GM21737 (cell line): ENCODE measurements around the gene CORO2B.

Experiments
- ATAC-seq: cut with Tn5 transposase; IDR thresholded peaks from one replicate; pipeline ENCODE4 v1.9.1; 2021; ENCODE audit warnings: mild to moderate bottlenecking, moderate library complexity; ENCODE audit not compliant: unreplicated experiment

The CORO2B gene

GRCh38 chr15:68589783-68590710, 11.3 kb downstream of the CORO2B start:
- ATAC-seq: no peak

- no peak for ATAC-seq
These were observed 12.1 kb downstream of the CORO2B start for GRCh38 chr15:68590721-68591389.

GRCh38 chr15:68592054-68592453, 13.3 kb downstream of the CORO2B start:
- ATAC-seq: no peak

GRCh38 chr15:68592544-68592943, 13.8 kb downstream of the CORO2B start:
- ATAC-seq: no peak

GRCh38 chr15:68593341-68593740, 14.5 kb downstream of the CORO2B start:
- ATAC-seq: no peak

GRCh38 chr15:68593828-68594532, 15.2 kb downstream of the CORO2B start:
- no peak for ATAC-seq

GRCh38 chr15:68594533-68595259, 15.9 kb downstream of the CORO2B start:
- ATAC-seq: no peak

GRCh38 chr15:68595260-68595564, 16.4 kb downstream of the CORO2B start:
- ATAC-seq: no peak

- no peak for ATAC-seq
These were observed 17.0 kb downstream of the CORO2B start for GRCh38 chr15:68595761-68596160.

- ATAC-seq: no peak
These were observed 17.9 kb downstream of the CORO2B start for GRCh38 chr15:68596691-68597090.

- no peak for ATAC-seq
These were observed 18.8 kb downstream of the CORO2B start for GRCh38 chr15:68597581-68597980.

GRCh38 chr15:68598171-68599152, 19.7 kb downstream of the CORO2B start:
- no peak for ATAC-seq

- no peak for ATAC-seq
These were observed 20.4 kb downstream of the CORO2B start for GRCh38 chr15:68599153-68599545.

- ATAC-seq: no peak
These were observed 20.8 kb downstream of the CORO2B start for GRCh38 chr15:68599560-68600071.

GRCh38 chr15:68601206-68602197, 22.7 kb downstream of the CORO2B start:
- ATAC-seq: no peak

GRCh38 chr15:68602459-68603215, 23.8 kb downstream of the CORO2B start:
- ATAC-seq: no peak

- no peak for ATAC-seq
These were observed 24.4 kb downstream of the CORO2B start for GRCh38 chr15:68603216-68603595.

- no peak for ATAC-seq
These were observed 25.2 kb downstream of the CORO2B start for GRCh38 chr15:68603951-68604350.
